Ovary (tissue), 9 donors: ENCODE measurements around the gene TMTC4. TPM values are rescaled to one million over a fixed set of nuclear protein-coding genes. Genes with fewer than 3 reads are reported as not detected.

Experiments used
- DNase-seq, 5 donors: peaks; one replicate each; pipeline ENCODE4 v3.0.0-alpha.2; 2019 to 2020
- H3K27ac ChIP-seq, 2 donors: fragments of 200-600 bp; one replicate each; pipeline versions ENCODE4 v1.5.1 to v1.8.0; 2019 to 2022
- H3K27me3 ChIP-seq: fragments of 200-600 bp; one replicate; pipeline ENCODE4 v1.8.0; 2022
- H3K36me3 ChIP-seq: fragments of 200-600 bp; sonication (generic); one replicate; pipeline ENCODE4 v1.5.1; 2019
- H3K4me1 ChIP-seq: one replicate; pipeline ENCODE4 v1.8.1; 2013; ENCODE audit warnings: mild to moderate bottlenecking, moderate library complexity; ENCODE audit not compliant: insufficient read depth
- H3K4me3 ChIP-seq: fragments of 200-600 bp; sonication (generic); one replicate; pipeline ENCODE4 v1.5.1; 2017
- H3K9me3 ChIP-seq, 2 donors: fragments of 200-600 bp in 1 of 2; sonication (generic) in 1 of 2; one replicate each; pipeline versions ENCODE4 v1.5.1 to v1.8.1; 2013 to 2019; ENCODE audit warnings: mild to moderate bottlenecking in 1 of 2, moderate library complexity in 1 of 2
- EP300 ChIP-seq: sonication (generic); formaldehyde crosslinking; IDR thresholded peaks from one replicate; pipeline ENCODE4 v1.6.1; 2017; ENCODE audit warnings: antibody characterized with exemption
- POLR2A ChIP-seq: fragments of 450-650 bp; IDR thresholded peaks from one replicate; pipeline ENCODE4 v1.6.1; 2017; ENCODE audit warnings: antibody characterized with exemption, mild to moderate bottlenecking, moderate library complexity
- WGBS, 3 donors: extraction: QIAGEN DNeasy Blood & Tissue Kit in 1 of 3; methylation state at CpG; one replicate each; pipeline versions ENCODE4 v1.1.5 to v1.1.7; 2013 to 2017; 5-methylcytosine and 5-hydroxymethylcytosine counted together
- intact Hi-C, 4 donors: fragments of 100-400 bp; cut with DNase I; formaldehyde crosslinking; loops; one replicate each; pipeline versions ENCODE4 v1.11.0 to v1.15.1; 2022 to 2023
- polyA plus RNA-seq, 2 donors: library from polyadenylated mRNA; stranded (reverse); fragments of 200-250 nt in 1 of 2; fragments of 350-450 nt in 1 of 2; fragmentation: Illumina TruSeq in 1 of 2; extraction: RNeasy Lipid Tissue Mini Kit (QIAGEN cat#74804) in 1 of 2; gene quantifications; one replicate each; pipeline ENCODE4 v1.2.3, GENCODE V29; 2013 to 2014
- total RNA-seq, 7 donors: library from RNA; depleted of rRNA in 2 of 7; stranded (reverse); fragments of >200 nt in 2 of 7; fragmentation: NEBNext Ultra II Directional in 3 of 7; extraction: Animal tissue kit (Norgen Biotek cat#: 25700) in 3 of 7; gene quantifications; one replicate each; pipeline versions ENCODE4 v1.1.0 to v1.2.4, GENCODE V29; 2016 to 2023
- TF ChIP-seq, protein P1 (sequence below), 3 donors: fragments of 450-650 bp in 2 of 3; fragments of 200-600 bp in 1 of 3; IDR thresholded peaks; one replicate each; pipeline versions ENCODE4 v1.5.1 to v1.8.0; 2016 to 2022; ENCODE audit warnings: antibody characterized with exemption in 3 of 3, mild to moderate bottlenecking in 1 of 3
- donor health status: DM: no; HTN: no; CAD: no; lungs with moderate emphysema.
- donor health status: DM: no; HTN: no; CAD: no.
- donor health status: Bipolar disorder and iron deficiency.
- donor health status: DM: yes; HTN: yes; CAD: no.
- donor health status: DM: no; HTN: no; CAD: no.
- donor health status: DM: yes; HTN: yes; CAD: no.

TMTC4 gene
- total and polyA plus RNA-seq, 9 donors, result 5.9 to 22.4 (median 10.7) TPM

DNA sequence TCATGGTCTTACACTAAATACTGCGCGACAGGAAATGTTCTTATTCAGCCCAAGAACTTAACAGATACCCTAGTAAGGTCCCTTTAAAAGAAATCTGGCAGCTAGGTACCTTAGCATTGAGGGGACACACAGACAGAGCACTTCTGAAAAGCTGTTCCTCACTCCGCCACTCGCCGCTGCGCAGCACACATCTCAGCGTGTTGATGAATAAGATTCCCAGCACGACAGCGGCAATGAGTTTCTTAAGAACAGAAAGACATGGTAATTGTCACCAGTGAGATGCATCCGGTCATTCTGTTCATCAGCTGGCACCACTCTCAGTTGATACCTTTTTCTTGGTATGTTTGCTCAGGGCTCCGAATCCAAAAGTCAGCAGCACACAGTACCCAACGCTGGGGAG is 39.9 kb downstream of the TMTC4 start:
- no peaks in the 10 kb centered on the region for H3K27me3 ChIP-seq
- no peaks in the 10 kb centered on the region for H3K36me3 ChIP-seq
- H3K4me3 ChIP-seq, result no peak overlapping the region
- TF ChIP-seq EP300 (no peak), POLR2A (no peak)
- TF ChIP-seq, protein P1, sequence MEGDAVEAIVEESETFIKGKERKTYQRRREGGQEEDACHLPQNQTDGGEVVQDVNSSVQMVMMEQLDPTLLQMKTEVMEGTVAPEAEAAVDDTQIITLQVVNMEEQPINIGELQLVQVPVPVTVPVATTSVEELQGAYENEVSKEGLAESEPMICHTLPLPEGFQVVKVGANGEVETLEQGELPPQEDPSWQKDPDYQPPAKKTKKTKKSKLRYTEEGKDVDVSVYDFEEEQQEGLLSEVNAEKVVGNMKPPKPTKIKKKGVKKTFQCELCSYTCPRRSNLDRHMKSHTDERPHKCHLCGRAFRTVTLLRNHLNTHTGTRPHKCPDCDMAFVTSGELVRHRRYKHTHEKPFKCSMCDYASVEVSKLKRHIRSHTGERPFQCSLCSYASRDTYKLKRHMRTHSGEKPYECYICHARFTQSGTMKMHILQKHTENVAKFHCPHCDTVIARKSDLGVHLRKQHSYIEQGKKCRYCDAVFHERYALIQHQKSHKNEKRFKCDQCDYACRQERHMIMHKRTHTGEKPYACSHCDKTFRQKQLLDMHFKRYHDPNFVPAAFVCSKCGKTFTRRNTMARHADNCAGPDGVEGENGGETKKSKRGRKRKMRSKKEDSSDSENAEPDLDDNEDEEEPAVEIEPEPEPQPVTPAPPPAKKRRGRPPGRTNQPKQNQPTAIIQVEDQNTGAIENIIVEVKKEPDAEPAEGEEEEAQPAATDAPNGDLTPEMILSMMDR (IDR thresholded peaks at IDR 0.05), result no peak
- no peaks in the 10 kb centered on the region for H3K9me3 ChIP-seq
- intact Hi-C loops, result no loop called here
- WGBS, 3 donors, result 90 to 96% (median 92%) methylated on average over 12 of the region's 12 CpGs
- DNase-seq, result no peak
- H3K4me1 ChIP-seq, result no peaks in the 10 kb centered on the region
- H3K27ac ChIP-seq, result no peak overlapping the region

DNA sequence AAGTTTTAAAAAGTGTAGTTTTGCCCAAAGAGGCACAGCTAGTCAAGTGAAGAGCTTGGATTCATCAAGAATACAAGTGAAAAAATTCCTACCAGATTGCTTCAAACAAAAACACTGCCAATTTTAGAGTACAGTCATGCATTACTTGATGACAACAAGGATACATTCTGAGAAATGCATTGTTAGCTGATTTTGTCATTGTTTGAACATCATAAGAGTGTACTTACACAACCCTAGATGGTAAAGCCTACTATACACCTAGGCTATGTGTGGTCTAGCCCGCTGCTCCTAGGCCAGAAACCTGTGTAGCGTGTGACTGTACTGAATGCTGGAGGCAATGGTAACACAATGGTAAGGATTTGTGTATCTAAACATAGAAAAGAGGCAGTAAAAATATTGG is 41.1 kb downstream of the TMTC4 start:
- DNase-seq, result no peak
- Histone ChIP-seq H3K27me3 (no peaks in the 10 kb centered on the region), H3K27ac (no peak overlapping the region), H3K36me3 (no peaks in the 10 kb centered on the region), H3K9me3 (no peaks in the 10 kb centered on the region), H3K4me1 (no peaks in the 10 kb centered on the region), H3K4me3 (no peak overlapping the region)
- intact Hi-C loops, result no loop called here
- WGBS, 3 donors, result 85 to 97% (median 97%) methylated on average over 2 of the region's 2 CpGs
- TF ChIP-seq, protein P1 (IDR thresholded peaks at IDR 0.05), result no peak

DNA sequence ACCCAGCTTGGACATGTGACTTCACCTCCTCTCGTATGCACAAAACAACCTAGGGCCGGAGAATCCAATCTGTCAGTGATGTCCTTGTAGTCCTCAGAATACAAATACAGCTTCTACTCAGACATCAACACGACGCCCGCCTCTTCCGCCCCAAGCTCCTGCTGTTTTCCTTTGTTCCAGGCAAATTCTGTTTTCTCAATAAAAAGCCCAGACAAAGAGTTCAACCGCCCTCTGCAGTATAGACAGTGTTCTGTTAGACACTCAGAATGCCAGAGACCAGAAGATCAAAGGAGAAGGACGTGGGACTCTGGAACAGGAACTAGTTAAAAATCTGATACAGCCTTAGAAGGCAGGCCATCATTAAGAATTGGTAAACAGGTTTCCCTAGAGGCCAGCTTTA is 44.0 kb downstream of the TMTC4 start:
- DNase-seq, result no peak
- Histone ChIP-seq H3K4me1 (no peaks in the 10 kb centered on the region), H3K4me3 (no peak overlapping the region), H3K27me3 (no peaks in the 10 kb centered on the region), H3K9me3 (no peaks in the 10 kb centered on the region), H3K36me3 (no peaks in the 10 kb centered on the region), H3K27ac (no peak overlapping the region)
- TF ChIP-seq, protein P1 (IDR thresholded peaks at IDR 0.05), result no peak
- TF ChIP-seq POLR2A (no peak), EP300 (no peak)
- WGBS, 3 donors, result 36 to 65% (median 57%) methylated on average over 8 of the region's 8 CpGs
- intact Hi-C loops, result no loop called here

DNA sequence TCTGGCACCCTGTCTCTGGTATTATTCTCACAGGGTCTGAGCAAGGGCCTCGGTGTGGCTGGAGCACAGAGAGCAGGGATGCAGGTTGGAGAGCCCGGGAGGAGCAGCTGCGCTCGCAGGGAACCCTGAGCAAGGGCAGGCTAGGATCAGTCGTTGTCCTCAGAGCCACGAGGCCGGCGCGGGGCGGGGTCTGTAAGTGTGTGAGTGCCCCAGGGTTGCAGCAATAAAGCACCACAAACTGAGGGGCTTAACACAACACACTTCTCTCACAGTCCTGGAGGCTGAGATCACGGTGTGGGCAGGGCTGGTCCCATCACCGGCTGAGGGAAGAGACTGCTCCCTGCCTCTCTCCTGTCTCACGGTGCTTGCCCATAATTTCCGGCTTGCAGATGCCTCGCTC is 47.5 kb downstream of the TMTC4 start:
- no peaks in the 10 kb centered on the region for H3K4me1 ChIP-seq
- no peak for DNase-seq
- H3K27me3 ChIP-seq, result no peaks in the 10 kb centered on the region
- WGBS, 3 donors, result 84 to 91% (median 87%) methylated on average over 15 of the region's 15 CpGs
- H3K9me3 ChIP-seq, result no peaks in the 10 kb centered on the region
- no peak overlapping the region for H3K4me3 ChIP-seq
- H3K27ac ChIP-seq, result no peak overlapping the region
- intact Hi-C loops, result no loop called here
- TF ChIP-seq, protein P1 (IDR thresholded peaks at IDR 0.05), result no peak
- TF ChIP-seq EP300 (no peak), POLR2A (no peak)
- no peaks in the 10 kb centered on the region for H3K36me3 ChIP-seq

DNA sequence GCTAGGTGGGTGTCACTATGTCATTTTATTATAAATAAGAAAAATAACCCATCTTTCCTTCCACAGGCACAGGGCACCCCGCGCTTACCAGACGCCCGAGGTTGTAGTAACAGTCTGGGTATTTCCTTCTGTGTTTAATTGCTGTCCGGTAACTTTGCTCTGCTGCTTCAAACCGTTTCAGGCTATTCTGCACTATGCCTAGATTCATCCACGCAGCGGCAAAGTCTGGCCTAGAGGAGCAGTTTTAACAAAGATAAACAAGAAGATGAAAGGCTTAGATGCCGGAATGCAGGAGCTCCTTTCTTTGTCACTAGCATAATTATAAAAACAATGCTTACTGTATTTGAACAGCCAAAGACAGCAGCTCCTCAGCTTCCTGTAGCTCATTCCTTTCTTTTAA is 49.1 kb downstream of the TMTC4 start:
- H3K36me3 ChIP-seq, result no peaks in the 10 kb centered on the region
- intact Hi-C loops, result no loop called here
- no peaks in the 10 kb centered on the region for H3K4me1 ChIP-seq
- no peaks in the 10 kb centered on the region for H3K27me3 ChIP-seq
- no peak overlapping the region for H3K4me3 ChIP-seq
- no peak overlapping the region for H3K27ac ChIP-seq
- DNase-seq, result no peak
- 88 to 90% (median 88%) methylated on average over 9 of the region's 9 CpGs for WGBS, 3 donors
- TF ChIP-seq POLR2A (no peak), EP300 (no peak)
- TF ChIP-seq, protein P1 (IDR thresholded peaks at IDR 0.05), result no peak
- no peaks in the 10 kb centered on the region for H3K9me3 ChIP-seq
